ENCODE results near the gene SQSTM1. TPM values are rescaled to one million over a fixed set of nuclear protein-coding genes. Genes with fewer than 3 reads are reported as not detected.
A peak's percentile ranks its signal among the peaks of the same experiment; 100 is the strongest.

Gene SQSTM1
- total and polyA plus RNA-seq, 5 donors from 2014 or later = 219 to 615 (median 240) TPM

- Mint-ChIP-seq H3K27me3 (peaks cover 10% of the 10 kb centered on the region), H3K27ac (peak overlapping the region in 1 of 3 donors; percentile 46), H3K4me3 (peak overlapping the region in 3 of 4 donors; percentile 17 to 25 (median 19)), H3K9me3 (peaks cover 0 to 3% (median 0%) of the 10 kb centered on the region in 7 donors), H3K4me1 (peaks cover 8 to 58% (median 30%) of the 10 kb centered on the region in 4 donors), H3K36me3 (peaks cover 30% of the 10 kb centered on the region)
- ATAC-seq (ENCODE audit: low read depth in 2 of 2) (no peak), DNase-seq (peak in 1 of 3 donors; percentile 1)
- H3K36me3 ChIP-seq (ENCODE audit: control insufficient read depth, insufficient read depth, low read length) = peaks cover 54% of the 10 kb centered on the region
- no peak overlapping the region for H3K4me3 ChIP-seq (ENCODE audit: low read depth, low read length)
- no peaks in the 10 kb centered on the region for H3K9me3 ChIP-seq (ENCODE audit: control insufficient read depth in 2 of 2, low read length in 2 of 2)
- peak overlapping the region; percentile 35 for H3K27ac ChIP-seq (ENCODE audit: insufficient read depth, low read length, poor library complexity, severe bottlenecking)
- H3K27me3 ChIP-seq (ENCODE audit: control insufficient read depth, insufficient read depth, low read length) = no peaks in the 10 kb centered on the region
- peaks cover 31% of the 10 kb centered on the region for H3K4me1 ChIP-seq (ENCODE audit: control insufficient read depth, insufficient read depth, low read length, poor library complexity, severe bottlenecking)
Measured at GRCh38 chr5:179823937-179824744, 3.4 kb downstream of the SQSTM1 start.

GRCh38 chr5:179824745-179825112, 4.0 kb downstream of the SQSTM1 start:
- H3K27ac Mint-ChIP-seq = no peak overlapping the region
- H3K27me3 ChIP-seq (ENCODE audit: control insufficient read depth, insufficient read depth, low read length) = no peaks in the 10 kb centered on the region
- H3K27me3 Mint-ChIP-seq = peaks cover 10% of the 10 kb centered on the region
- no peaks in the 10 kb centered on the region for H3K9me3 ChIP-seq (ENCODE audit: control insufficient read depth in 2 of 2, low read length in 2 of 2)
- H3K4me3 ChIP-seq (ENCODE audit: low read depth, low read length) = no peak overlapping the region
- H3K27ac ChIP-seq (ENCODE audit: insufficient read depth, low read length, poor library complexity, severe bottlenecking) = no peak overlapping the region
- H3K9me3 Mint-ChIP-seq = peaks cover 0 to 3% (median 0%) of the 10 kb centered on the region in 7 donors
- H3K36me3 ChIP-seq (ENCODE audit: control insufficient read depth, insufficient read depth, low read length) = peaks cover 60% of the 10 kb centered on the region
- H3K4me3 Mint-ChIP-seq = peak overlapping the region in 3 of 4 donors; percentile 17 to 25 (median 19)
- peaks cover 36% of the 10 kb centered on the region for H3K36me3 Mint-ChIP-seq
- H3K4me1 Mint-ChIP-seq = peaks cover 8 to 55% (median 32%) of the 10 kb centered on the region in 4 donors
- peaks cover 25% of the 10 kb centered on the region for H3K4me1 ChIP-seq (ENCODE audit: control insufficient read depth, insufficient read depth, low read length, poor library complexity, severe bottlenecking)
- DNase-seq = no peak
- no peak for ATAC-seq (ENCODE audit: low read depth in 2 of 2)

- Mint-ChIP-seq H3K4me1 (peaks cover 9 to 50% (median 30%) of the 10 kb centered on the region in 4 donors), H3K9me3 (peaks cover 0 to 2% (median 0%) of the 10 kb centered on the region in 7 donors)
Measured at GRCh38 chr5:179825655-179826182, 5.0 kb downstream of the SQSTM1 start.

GRCh38 chr5:179827680-179828079, 7.0 kb downstream of the SQSTM1 start:
- Histone ChIP-seq H3K27me3 (ENCODE audit: control insufficient read depth, insufficient read depth, low read length) (no peaks in the 10 kb centered on the region), H3K27ac (ENCODE audit: insufficient read depth, low read length, poor library complexity, severe bottlenecking) (peak overlapping the region; percentile 8), H3K4me1 (ENCODE audit: control insufficient read depth, insufficient read depth, low read length, poor library complexity, severe bottlenecking) (peaks cover 5% of the 10 kb centered on the region), H3K9me3 (ENCODE audit: control insufficient read depth in 2 of 2, low read length in 2 of 2) (no peaks in the 10 kb centered on the region), H3K36me3 (ENCODE audit: control insufficient read depth, insufficient read depth, low read length) (peaks cover 81% of the 10 kb centered on the region), H3K4me3 (ENCODE audit: low read depth, low read length) (no peak overlapping the region)
- no peak overlapping the region for H3K4me3 Mint-ChIP-seq
- DNase-seq (no peak), ATAC-seq (ENCODE audit: low read depth in 2 of 2) (peak; percentile 38 to 51)
- peak overlapping the region in 1 of 3 donors; percentile 71 for H3K27ac Mint-ChIP-seq
- peaks cover 57% of the 10 kb centered on the region for H3K36me3 Mint-ChIP-seq
- peaks cover 0 to 2% (median 0%) of the 10 kb centered on the region in 7 donors for H3K9me3 Mint-ChIP-seq
- H3K27me3 Mint-ChIP-seq = no peaks in the 10 kb centered on the region
- peaks cover 5 to 44% (median 22%) of the 10 kb centered on the region in 4 donors for H3K4me1 Mint-ChIP-seq

More at GRCh38 chr5:179825655-179826182, 5.0 kb downstream of the SQSTM1 start:
- no peak overlapping the region for H3K27ac Mint-ChIP-seq
- no peak overlapping the region for H3K4me3 ChIP-seq (ENCODE audit: low read depth, low read length)
- H3K4me1 ChIP-seq (ENCODE audit: control insufficient read depth, insufficient read depth, low read length, poor library complexity, severe bottlenecking) = peaks cover 16% of the 10 kb centered on the region
- peaks cover 44% of the 10 kb centered on the region for H3K36me3 Mint-ChIP-seq
- DNase-seq = no peak
- H3K9me3 ChIP-seq (ENCODE audit: control insufficient read depth in 2 of 2, low read length in 2 of 2) = no peaks in the 10 kb centered on the region
- peaks cover 68% of the 10 kb centered on the region for H3K36me3 ChIP-seq (ENCODE audit: control insufficient read depth, insufficient read depth, low read length)
- H3K27me3 ChIP-seq (ENCODE audit: control insufficient read depth, insufficient read depth, low read length) = no peaks in the 10 kb centered on the region
- H3K4me3 Mint-ChIP-seq = peak overlapping the region in 1 of 4 donors; percentile 54
- no peak overlapping the region for H3K27ac ChIP-seq (ENCODE audit: insufficient read depth, low read length, poor library complexity, severe bottlenecking)
- no peak for ATAC-seq (ENCODE audit: low read depth in 2 of 2)
- peaks cover 10% of the 10 kb centered on the region for H3K27me3 Mint-ChIP-seq

- Mint-ChIP-seq H3K4me3 (no peak overlapping the region), H3K9me3 (peaks cover 0 to 2% (median 0%) of the 10 kb centered on the region in 7 donors), H3K4me1 (peaks cover 5 to 38% (median 23%) of the 10 kb centered on the region in 4 donors), H3K36me3 (peaks cover 62% of the 10 kb centered on the region), H3K27me3 (no peaks in the 10 kb centered on the region), H3K27ac (peak overlapping the region; percentile 65 to 97 (median 68))
- Histone ChIP-seq H3K9me3 (ENCODE audit: control insufficient read depth in 2 of 2, low read length in 2 of 2) (no peaks in the 10 kb centered on the region), H3K27ac (ENCODE audit: insufficient read depth, low read length, poor library complexity, severe bottlenecking) (no peak overlapping the region), H3K27me3 (ENCODE audit: control insufficient read depth, insufficient read depth, low read length) (no peaks in the 10 kb centered on the region), H3K4me1 (ENCODE audit: control insufficient read depth, insufficient read depth, low read length, poor library complexity, severe bottlenecking) (no peaks in the 10 kb centered on the region), H3K36me3 (ENCODE audit: control insufficient read depth, insufficient read depth, low read length) (peaks cover 82% of the 10 kb centered on the region), H3K4me3 (ENCODE audit: low read depth, low read length) (no peak overlapping the region)
- no peak for DNase-seq
- no peak for ATAC-seq (ENCODE audit: low read depth in 2 of 2)
Measured at GRCh38 chr5:179828756-179829421, 8.2 kb downstream of the SQSTM1 start.

- H3K27me3 Mint-ChIP-seq = no peaks in the 10 kb centered on the region
- peaks cover 75% of the 10 kb centered on the region for H3K36me3 ChIP-seq (ENCODE audit: control insufficient read depth, insufficient read depth, low read length)
- no peak for ATAC-seq (ENCODE audit: low read depth in 2 of 2)
- no peak for DNase-seq
- no peaks in the 10 kb centered on the region for H3K4me1 ChIP-seq (ENCODE audit: control insufficient read depth, insufficient read depth, low read length, poor library complexity, severe bottlenecking)
- H3K36me3 Mint-ChIP-seq = peaks cover 58% of the 10 kb centered on the region
- no peak overlapping the region for H3K27ac ChIP-seq (ENCODE audit: insufficient read depth, low read length, poor library complexity, severe bottlenecking)
- H3K4me3 Mint-ChIP-seq = peak overlapping the region in 1 of 4 donors; percentile 27
- no peaks in the 10 kb centered on the region for H3K27me3 ChIP-seq (ENCODE audit: control insufficient read depth, insufficient read depth, low read length)
- peaks cover 0 to 2% (median 0%) of the 10 kb centered on the region in 7 donors for H3K9me3 Mint-ChIP-seq
- peak overlapping the region; percentile 25 to 68 (median 43) for H3K27ac Mint-ChIP-seq
- no peak overlapping the region for H3K4me3 ChIP-seq (ENCODE audit: low read depth, low read length)
- peaks cover 5 to 29% (median 21%) of the 10 kb centered on the region in 4 donors for H3K4me1 Mint-ChIP-seq
- H3K9me3 ChIP-seq (ENCODE audit: control insufficient read depth in 2 of 2, low read length in 2 of 2) = no peaks in the 10 kb centered on the region
Measured at GRCh38 chr5:179829732-179830435, 9.2 kb downstream of the SQSTM1 start.

- Histone ChIP-seq H3K4me3 (ENCODE audit: low read depth, low read length) (no peak overlapping the region), H3K27me3 (ENCODE audit: control insufficient read depth, insufficient read depth, low read length) (no peaks in the 10 kb centered on the region), H3K36me3 (ENCODE audit: control insufficient read depth, insufficient read depth, low read length) (peaks cover 65% of the 10 kb centered on the region), H3K9me3 (ENCODE audit: control insufficient read depth in 2 of 2, low read length in 2 of 2) (no peaks in the 10 kb centered on the region), H3K27ac (ENCODE audit: insufficient read depth, low read length, poor library complexity, severe bottlenecking) (no peak overlapping the region), H3K4me1 (ENCODE audit: control insufficient read depth, insufficient read depth, low read length, poor library complexity, severe bottlenecking) (peaks cover under 1% of the 10 kb centered on the region)
- H3K4me3 Mint-ChIP-seq = peak overlapping the region in 1 of 4 donors; percentile 10
- ATAC-seq (ENCODE audit: low read depth in 2 of 2) (no peak), DNase-seq (no peak)
- peaks cover 5 to 25% (median 19%) of the 10 kb centered on the region in 4 donors for H3K4me1 Mint-ChIP-seq
- H3K27ac Mint-ChIP-seq = peak overlapping the region in 2 of 3 donors; percentile 17 to 68
- peaks cover 59% of the 10 kb centered on the region for H3K36me3 Mint-ChIP-seq
- H3K9me3 Mint-ChIP-seq = peaks cover 0 to 2% (median 0%) of the 10 kb centered on the region in 7 donors
- no peaks in the 10 kb centered on the region for H3K27me3 Mint-ChIP-seq
Measured at GRCh38 chr5:179830818-179831468, 10.2 kb downstream of the SQSTM1 start.
